Small intestine (tissue), 7 donors: ENCODE measurements around the gene ATP5PB. TPM values are rescaled to one million over a fixed set of nuclear protein-coding genes. Genes with fewer than 3 reads are reported as not detected.
A peak's percentile ranks its signal among the peaks of the same experiment; 100 is the strongest.

Experiments used
- DNase-seq, 2 donors: peaks; one replicate each; pipeline versions ENCODE4 v3.0.0 to v3.0.0-alpha.2; 2013
- FAIRE-seq: peaks from 2 replicates; lab custom pipeline; 2012; peaks lifted over from hg19 to GRCh38; lab: Jason Lieb, UNC
- H3K27ac ChIP-seq, 3 donors: one replicate each; pipeline ENCODE4 v1.5.1; 2013; ENCODE audit warnings: low read length in 2 of 3, mild to moderate bottlenecking in 2 of 3, control low read depth in 1 of 3, inconsistent platforms in 1 of 3, low read depth in 1 of 3, moderate library complexity in 1 of 3
- H3K27me3 ChIP-seq, 3 donors: one replicate each; pipeline ENCODE4 v1.6.1; 2013; ENCODE audit warnings: low read length in 3 of 3, inconsistent platforms in 1 of 3; ENCODE audit not compliant: control insufficient read depth in 3 of 3, insufficient read depth in 3 of 3
- H3K36me3 ChIP-seq, 3 donors: one replicate each; pipeline ENCODE4 v1.6.1; 2013; ENCODE audit warnings: low read length in 3 of 3, inconsistent platforms in 1 of 3, low read depth in 1 of 3, mild to moderate bottlenecking in 1 of 3, moderate library complexity in 1 of 3; ENCODE audit not compliant: control insufficient read depth in 3 of 3, insufficient read depth in 2 of 3
- H3K4me1 ChIP-seq, 3 donors: one replicate each; pipeline ENCODE4 v1.6.1; 2013; ENCODE audit warnings: low read length in 2 of 3, inconsistent platforms in 1 of 3, low read depth in 1 of 3, mild to moderate bottlenecking in 1 of 3, moderate library complexity in 1 of 3; ENCODE audit not compliant: control insufficient read depth in 3 of 3, insufficient read depth in 2 of 3
- H3K4me3 ChIP-seq, 3 donors: one replicate each; pipeline ENCODE4 v1.5.1; 2013; ENCODE audit warnings: low read length in 3 of 3, control low read depth in 1 of 3, inconsistent platforms in 1 of 3, low read depth in 1 of 3, mild to moderate bottlenecking in 1 of 3, moderate library complexity in 1 of 3
- H3K9me3 ChIP-seq, 2 donors: one replicate each; pipeline ENCODE4 v1.6.1; 2013; ENCODE audit warnings: low read depth in 1 of 2, low read length in 1 of 2; ENCODE audit not compliant: control insufficient read depth in 2 of 2, insufficient read depth in 1 of 2
- WGBS, 3 donors: extraction: QIAGEN DNeasy Blood & Tissue Kit; methylation state at CpG; one replicate each; pipeline ENCODE4 v1.1.7; 2013; 5-methylcytosine and 5-hydroxymethylcytosine counted together
- polyA plus RNA-seq, 4 donors: library from polyadenylated mRNA; stranded (reverse) in 3 of 4; unstranded in 1 of 4; fragments of 200-250 nt in 3 of 4; fragments of 120-200 nt in 1 of 4; gene quantifications; one replicate each; pipeline versions ENCODE4 v1.2.1 to v1.2.3, GENCODE V29; 2013
- donor health status: healthy with polysubstance abuse.
- donor health status: control.
- donor health status: control.
- donor health status: Bipolar disorder and iron deficiency.
- donor health status: healthy.

Gene ATP5PB
- polyA plus RNA-seq, 4 donors, result 334 to 589 (median 509) TPM

- no peak for FAIRE-seq
- no peak overlapping the region for H3K27ac ChIP-seq
- H3K27me3 ChIP-seq, result no peaks in the 10 kb centered on the region
- H3K9me3 ChIP-seq, result no peaks in the 10 kb centered on the region
- no peaks in the 10 kb centered on the region for H3K4me1 ChIP-seq
- no peaks in the 10 kb centered on the region for H3K36me3 ChIP-seq
- 52 to 73% (median 69%) methylated on average over 3 of the region's 3 CpGs for WGBS, 3 donors
- H3K4me3 ChIP-seq, result no peak overlapping the region
- DNase-seq, result no peak
Measured at GRCh38 chr1:111483166-111483565, 33.9 kb downstream of the ATP5PB start.

GRCh38 chr1:111483876-111484275, 34.6 kb downstream of the ATP5PB start:
- Histone ChIP-seq H3K27me3 (no peaks in the 10 kb centered on the region), H3K4me1 (no peaks in the 10 kb centered on the region), H3K9me3 (no peaks in the 10 kb centered on the region), H3K27ac (no peak overlapping the region), H3K4me3 (no peak overlapping the region), H3K36me3 (no peaks in the 10 kb centered on the region)
- FAIRE-seq (no peak), DNase-seq (no peak)
- 61 to 95% (median 93%) methylated on average over 2 of the region's 2 CpGs for WGBS, 3 donors

- Histone ChIP-seq H3K4me1 (no peaks in the 10 kb centered on the region), H3K36me3 (no peaks in the 10 kb centered on the region), H3K27me3 (no peaks in the 10 kb centered on the region), H3K4me3 (no peak overlapping the region), H3K9me3 (no peaks in the 10 kb centered on the region), H3K27ac (no peak overlapping the region)
- no peak for DNase-seq
- no peak for FAIRE-seq
Measured at GRCh38 chr1:111484391-111485026, 35.2 kb downstream of the ATP5PB start.

GRCh38 chr1:111486431-111486830, 37.2 kb downstream of the ATP5PB start:
- no peaks in the 10 kb centered on the region for H3K9me3 ChIP-seq
- H3K27ac ChIP-seq, result no peak overlapping the region
- H3K27me3 ChIP-seq, result no peaks in the 10 kb centered on the region
- DNase-seq, result no peak
- WGBS, 3 donors, result 96 to 98% (median 96%) methylated on average over 7 of the region's 7 CpGs
- no peaks in the 10 kb centered on the region for H3K4me1 ChIP-seq
- no peak overlapping the region for H3K4me3 ChIP-seq
- no peak for FAIRE-seq
- H3K36me3 ChIP-seq, result no peaks in the 10 kb centered on the region

GRCh38 chr1:111487133-111487532, 37.9 kb downstream of the ATP5PB start:
- no peaks in the 10 kb centered on the region for H3K4me1 ChIP-seq
- DNase-seq, result no peak
- H3K9me3 ChIP-seq, result no peaks in the 10 kb centered on the region
- H3K27ac ChIP-seq, result no peak overlapping the region
- WGBS, 3 donors, result 84 to 87% (median 86%) methylated on average over 6 of the region's 6 CpGs
- no peak overlapping the region for H3K4me3 ChIP-seq
- H3K27me3 ChIP-seq, result no peaks in the 10 kb centered on the region
- no peaks in the 10 kb centered on the region for H3K36me3 ChIP-seq
- no peak for FAIRE-seq

GRCh38 chr1:111488669-111489068, 39.4 kb downstream of the ATP5PB start:
- no peak overlapping the region for H3K4me3 ChIP-seq
- no peaks in the 10 kb centered on the region for H3K27me3 ChIP-seq
- no peaks in the 10 kb centered on the region for H3K9me3 ChIP-seq
- no peak for DNase-seq
- 94 to 95% (median 94%) methylated on average over 9 of the region's 9 CpGs for WGBS, 3 donors
- H3K27ac ChIP-seq, result peak overlapping the region in 1 of 3 donors; percentile 26
- no peaks in the 10 kb centered on the region for H3K36me3 ChIP-seq
- no peak for FAIRE-seq
- no peaks in the 10 kb centered on the region for H3K4me1 ChIP-seq

- DNase-seq (no peak), FAIRE-seq (no peak)
- Histone ChIP-seq H3K4me1 (no peaks in the 10 kb centered on the region), H3K9me3 (no peaks in the 10 kb centered on the region), H3K36me3 (no peaks in the 10 kb centered on the region), H3K4me3 (no peak overlapping the region), H3K27me3 (no peaks in the 10 kb centered on the region), H3K27ac (peak overlapping the region in 1 of 3 donors; percentile 59)
- whole genome bisulfite sequencing, 3 donors, result 75 to 84% (median 83%) methylated on average over 4 of the region's 4 CpGs
Measured at GRCh38 chr1:111489604-111490003, 40.3 kb downstream of the ATP5PB start.

GRCh38 chr1:111490220-111490619, 41.0 kb downstream of the ATP5PB start:
- Histone ChIP-seq H3K36me3 (no peaks in the 10 kb centered on the region), H3K27me3 (no peaks in the 10 kb centered on the region), H3K4me3 (no peak overlapping the region), H3K4me1 (no peaks in the 10 kb centered on the region), H3K9me3 (no peaks in the 10 kb centered on the region), H3K27ac (peak overlapping the region in 1 of 3 donors; percentile 76)
- DNase-seq, result no peak
- WGBS, 3 donors, result 87 to 92% (median 91%) methylated on average over 4 of the region's 4 CpGs
- no peak for FAIRE-seq

- Histone ChIP-seq H3K4me3 (no peak overlapping the region), H3K9me3 (no peaks in the 10 kb centered on the region), H3K36me3 (no peaks in the 10 kb centered on the region), H3K27ac (peak overlapping the region in 1 of 3 donors; percentile 76), H3K4me1 (no peaks in the 10 kb centered on the region), H3K27me3 (no peaks in the 10 kb centered on the region)
- no peak for FAIRE-seq
- no peak for DNase-seq
- WGBS, 3 donors, result 89 to 92% (median 90%) methylated on average over 7 of the region's 7 CpGs
Measured at GRCh38 chr1:111491070-111491469, 41.8 kb downstream of the ATP5PB start.
